ENCODE measurements around the gene WNK3.

DNA sequence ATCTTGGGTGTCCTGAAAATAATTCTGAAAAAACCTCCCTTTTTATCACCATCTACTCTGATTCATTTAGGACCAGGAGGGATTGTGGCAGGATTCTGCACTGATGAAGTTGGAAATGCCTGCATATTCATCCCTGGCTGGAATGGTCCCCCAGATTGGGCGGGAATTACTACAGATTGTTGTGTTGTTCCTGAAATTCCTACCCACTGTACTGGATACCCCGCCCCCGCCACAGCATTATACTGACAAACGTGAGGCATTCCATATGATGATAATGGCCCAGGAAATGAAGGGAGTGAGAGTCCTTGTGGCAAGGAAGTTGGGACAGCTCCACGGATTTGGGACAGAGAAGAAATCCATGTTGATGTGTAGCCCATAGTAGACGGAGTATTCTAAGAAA, 159.6 kb downstream of the WNK3 start:
- TF ChIP-seq POLR2A (IDR thresholded peaks at IDR 0.05; ENCODE audit: low read length) (no peak), SMC3 (IDR thresholded peaks at IDR 0.05) (no peak), KDM1A (IDR thresholded peaks at IDR 0.05; ENCODE audit: low read depth) (no peak), RAD21 (conservative IDR thresholded peaks at IDR 0.05 in 1 of 2, IDR thresholded peaks at IDR 0.05 in 1 of 2) (no peak), HEYL (CRISPR knock-in tag; IDR thresholded peaks at IDR 0.05) (no peak)
- TF ChIP-seq, protein P1, sequence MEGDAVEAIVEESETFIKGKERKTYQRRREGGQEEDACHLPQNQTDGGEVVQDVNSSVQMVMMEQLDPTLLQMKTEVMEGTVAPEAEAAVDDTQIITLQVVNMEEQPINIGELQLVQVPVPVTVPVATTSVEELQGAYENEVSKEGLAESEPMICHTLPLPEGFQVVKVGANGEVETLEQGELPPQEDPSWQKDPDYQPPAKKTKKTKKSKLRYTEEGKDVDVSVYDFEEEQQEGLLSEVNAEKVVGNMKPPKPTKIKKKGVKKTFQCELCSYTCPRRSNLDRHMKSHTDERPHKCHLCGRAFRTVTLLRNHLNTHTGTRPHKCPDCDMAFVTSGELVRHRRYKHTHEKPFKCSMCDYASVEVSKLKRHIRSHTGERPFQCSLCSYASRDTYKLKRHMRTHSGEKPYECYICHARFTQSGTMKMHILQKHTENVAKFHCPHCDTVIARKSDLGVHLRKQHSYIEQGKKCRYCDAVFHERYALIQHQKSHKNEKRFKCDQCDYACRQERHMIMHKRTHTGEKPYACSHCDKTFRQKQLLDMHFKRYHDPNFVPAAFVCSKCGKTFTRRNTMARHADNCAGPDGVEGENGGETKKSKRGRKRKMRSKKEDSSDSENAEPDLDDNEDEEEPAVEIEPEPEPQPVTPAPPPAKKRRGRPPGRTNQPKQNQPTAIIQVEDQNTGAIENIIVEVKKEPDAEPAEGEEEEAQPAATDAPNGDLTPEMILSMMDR (IDR thresholded peaks at IDR 0.05): no peak
- TF ChIP-seq, protein P2, sequence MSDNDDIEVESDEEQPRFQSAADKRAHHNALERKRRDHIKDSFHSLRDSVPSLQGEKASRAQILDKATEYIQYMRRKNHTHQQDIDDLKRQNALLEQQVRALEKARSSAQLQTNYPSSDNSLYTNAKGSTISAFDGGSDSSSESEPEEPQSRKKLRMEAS (IDR thresholded peaks at IDR 0.05): no peak
- TF ChIP-seq, protein P3, sequence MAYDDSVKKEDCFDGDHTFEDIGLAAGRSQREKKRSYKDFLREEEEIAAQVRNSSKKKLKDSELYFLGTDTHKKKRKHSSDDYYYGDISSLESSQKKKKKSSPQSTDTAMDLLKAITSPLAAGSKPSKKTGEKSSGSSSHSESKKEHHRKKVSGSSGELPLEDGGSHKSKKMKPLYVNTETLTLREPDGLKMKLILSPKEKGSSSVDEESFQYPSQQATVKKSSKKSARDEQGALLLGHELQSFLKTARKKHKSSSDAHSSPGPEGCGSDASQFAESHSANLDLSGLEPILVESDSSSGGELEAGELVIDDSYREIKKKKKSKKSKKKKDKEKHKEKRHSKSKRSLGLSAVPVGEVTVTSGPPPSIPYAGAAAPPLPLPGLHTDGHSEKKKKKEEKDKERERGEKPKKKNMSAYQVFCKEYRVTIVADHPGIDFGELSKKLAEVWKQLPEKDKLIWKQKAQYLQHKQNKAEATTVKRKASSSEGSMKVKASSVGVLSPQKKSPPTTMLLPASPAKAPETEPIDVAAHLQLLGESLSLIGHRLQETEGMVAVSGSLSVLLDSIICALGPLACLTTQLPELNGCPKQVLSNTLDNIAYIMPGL (CRISPR knock-in tag; IDR thresholded peaks at IDR 0.05; ENCODE audit: borderline replicate concordance): no peak
- TF ChIP-seq, protein P4, sequence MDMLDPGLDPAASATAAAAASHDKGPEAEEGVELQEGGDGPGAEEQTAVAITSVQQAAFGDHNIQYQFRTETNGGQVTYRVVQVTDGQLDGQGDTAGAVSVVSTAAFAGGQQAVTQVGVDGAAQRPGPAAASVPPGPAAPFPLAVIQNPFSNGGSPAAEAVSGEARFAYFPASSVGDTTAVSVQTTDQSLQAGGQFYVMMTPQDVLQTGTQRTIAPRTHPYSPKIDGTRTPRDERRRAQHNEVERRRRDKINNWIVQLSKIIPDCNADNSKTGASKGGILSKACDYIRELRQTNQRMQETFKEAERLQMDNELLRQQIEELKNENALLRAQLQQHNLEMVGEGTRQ (IDR thresholded peaks at IDR 0.05): no peak

Data from A549 (cell line).